Lung microvascular endothelial cell (primary cell): ENCODE results near the gene ABCC11. TPM values are rescaled to one million over a fixed set of nuclear protein-coding genes. Genes with fewer than 3 reads are reported as not detected.
"Not testable (repeated sequence)": the region's sequence is repeated elsewhere in the genome, so short reads cannot be mapped to it uniquely, and the experiment has no call there.

Source experiments
- DNase-seq, 2 donors: peaks; one replicate each; pipeline versions ENCODE4 v3.0.0 to v3.0.0-alpha.2; 2010; ENCODE audit warnings: low read depth in 2 of 2
- total RNA-seq: library from RNA; depleted of rRNA; stranded (reverse); fragments of >200 nt; gene quantifications from 2 replicates; pipeline ENCODE4 v1.2.1, GENCODE V29; 2014

ABCC11 gene
- total RNA-seq, 1 donor from 2014 or later = under 0.01 TPM

DNA sequence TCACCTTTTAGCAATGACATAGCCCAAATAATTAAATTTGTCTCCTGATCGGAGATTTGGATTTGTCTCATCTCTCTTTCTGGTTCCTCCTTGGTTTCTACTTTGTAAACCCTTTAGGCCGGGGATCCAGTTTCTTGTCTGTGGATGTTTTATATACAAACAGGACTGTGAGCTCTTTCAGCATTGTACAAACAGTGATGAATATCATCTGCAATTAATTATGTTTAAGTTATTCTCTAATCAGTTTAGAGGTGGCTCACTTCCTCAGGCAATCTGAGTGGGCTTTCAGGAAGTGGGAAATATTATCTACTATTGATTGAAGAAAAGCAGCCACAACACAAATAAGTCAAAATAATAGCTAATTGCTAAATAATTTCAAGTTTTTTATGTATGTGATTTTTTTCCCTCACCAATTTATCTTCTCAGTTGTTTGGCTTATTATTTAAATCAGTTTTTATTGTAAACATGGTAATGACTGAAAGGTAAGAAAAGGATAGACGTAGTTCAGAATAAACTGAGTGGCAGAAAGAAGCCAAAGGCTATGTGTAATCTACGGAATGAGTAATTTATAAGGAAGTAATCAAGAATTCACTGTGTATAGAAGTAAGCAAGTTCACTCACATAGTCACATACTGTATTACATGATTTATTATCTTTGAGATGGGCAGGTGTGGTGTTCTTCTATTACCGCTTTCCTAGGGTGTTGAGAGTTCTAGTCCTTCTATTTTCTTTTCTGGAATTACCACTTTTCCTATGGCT, 3.4 kb upstream of the ABCC11 start:
- no peak for DNase-seq

DNA sequence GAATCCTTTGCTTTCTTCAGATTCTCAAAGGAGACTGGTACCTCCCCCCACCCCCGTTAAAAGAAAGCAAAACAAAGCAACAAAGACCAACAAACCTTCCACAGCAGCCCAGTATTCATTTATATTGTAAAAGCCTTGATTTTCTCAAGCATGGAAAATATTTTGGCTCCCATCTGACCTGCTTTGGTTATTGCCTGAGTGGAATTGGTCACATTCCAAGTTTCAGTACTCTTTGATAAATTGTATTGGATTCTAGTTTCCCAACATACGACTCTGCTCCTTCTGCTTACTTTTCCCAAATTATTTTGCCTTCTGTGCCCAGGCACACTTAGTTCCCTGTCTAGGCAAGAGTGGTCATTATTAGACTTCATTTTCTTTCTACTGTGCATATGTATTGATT, 1.3 kb downstream of the ABCC11 start:
- DNase-seq = peak in 1 of 2 donors; percentile 74

DNA sequence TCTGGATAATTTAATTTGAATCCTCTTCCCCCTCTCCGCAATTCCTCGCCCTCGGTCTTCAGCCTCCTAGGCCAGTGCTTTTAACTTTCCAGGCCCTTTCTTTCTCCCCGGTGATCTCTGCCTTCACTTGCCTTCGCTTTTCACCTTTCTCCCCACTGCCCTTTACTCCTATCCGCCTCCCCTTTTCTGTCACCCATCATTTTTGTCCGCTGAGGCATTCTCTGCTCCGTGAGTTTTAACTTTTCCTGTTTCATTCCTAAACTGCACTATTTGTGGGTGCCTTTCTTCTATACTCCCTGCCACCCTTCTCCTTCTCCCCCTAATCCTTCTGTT, 2.5 kb downstream of the ABCC11 start:
- no peak for DNase-seq

DNA sequence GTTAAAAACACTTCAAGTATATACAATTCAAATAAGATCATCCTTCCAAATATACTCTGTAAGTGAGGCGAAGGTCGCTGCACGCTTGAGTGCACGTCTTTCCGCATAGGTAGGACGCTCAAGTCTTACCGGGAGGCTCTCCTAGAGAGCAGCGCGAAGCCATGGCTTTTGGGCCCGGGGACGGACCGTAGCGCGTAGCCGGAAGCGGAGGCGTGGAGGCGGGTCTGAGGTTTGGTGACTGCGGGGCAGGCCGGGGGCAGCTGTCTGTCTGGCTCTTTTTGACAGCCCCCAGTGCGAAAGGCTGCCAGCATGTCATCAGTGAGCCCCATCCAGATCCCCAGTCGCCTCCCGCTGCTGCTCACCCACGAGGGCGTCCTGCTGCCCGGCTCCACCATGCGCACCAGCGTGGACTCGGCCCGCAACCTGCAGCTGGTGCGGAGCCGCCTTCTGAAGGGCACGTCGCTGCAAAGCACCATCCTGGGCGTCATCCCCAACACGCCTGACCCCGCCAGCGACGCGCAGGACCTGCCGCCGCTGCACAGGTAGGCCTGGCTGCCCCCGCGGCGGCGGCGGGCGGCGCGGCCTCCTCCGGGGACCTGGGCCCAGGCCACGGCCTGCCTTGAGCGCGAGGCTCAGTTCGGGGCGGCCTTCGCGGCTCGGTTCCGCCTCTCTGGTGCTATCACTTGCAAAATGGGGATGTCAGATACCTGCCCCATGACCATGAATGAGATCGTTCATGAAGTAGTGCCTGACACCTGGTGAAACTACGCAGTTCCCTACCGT, 3.1 kb downstream of the ABCC11 start, which contains the start of gene LONP2:
Gene LONP2, plus strand, starts transcription at position 221 of the 783 bp plus-strand sequence. Its CDS starts 89 bp downstream, at position 310.
- peak; percentile 92 to 93 for DNase-seq

DNA sequence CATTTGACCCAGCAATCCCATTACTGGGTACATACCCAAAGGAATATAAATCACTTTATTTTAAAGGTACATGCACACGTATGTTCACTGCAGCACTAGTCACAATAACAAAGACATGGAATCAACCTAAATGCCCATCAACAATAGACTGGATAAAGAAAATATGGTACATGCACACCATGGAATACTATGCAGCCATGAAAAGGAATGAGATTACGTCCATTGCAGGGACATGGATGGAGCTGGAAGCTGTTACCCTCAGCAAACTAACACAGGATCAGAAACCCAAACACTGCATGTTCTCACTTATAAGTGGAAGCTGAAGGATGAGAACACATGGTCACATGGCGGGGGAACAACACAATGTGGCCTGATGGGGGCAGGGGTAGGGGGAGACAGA, 7.2 kb downstream of the ABCC11 start:
- not testable (repeated sequence) for DNase-seq

DNA sequence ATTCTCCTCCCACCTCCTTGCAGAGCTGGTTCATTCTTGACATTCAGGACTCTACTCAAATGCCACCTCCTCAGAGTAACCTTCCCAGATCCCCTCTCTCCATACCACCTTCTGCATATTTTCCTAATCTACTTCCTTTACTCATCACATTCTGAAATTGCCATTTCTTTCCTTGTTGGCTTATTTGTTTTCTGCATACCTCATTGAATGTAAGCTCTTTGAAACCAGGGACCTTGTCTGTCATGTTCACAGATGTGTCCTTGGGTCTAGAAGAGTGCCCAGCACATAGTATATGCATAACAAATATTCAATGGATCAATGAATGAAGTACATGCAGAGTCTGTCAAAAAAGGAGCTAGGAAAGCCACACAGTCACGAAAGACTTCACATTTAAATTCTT, 11.1 kb downstream of the ABCC11 start:
- no peak for DNase-seq

DNA sequence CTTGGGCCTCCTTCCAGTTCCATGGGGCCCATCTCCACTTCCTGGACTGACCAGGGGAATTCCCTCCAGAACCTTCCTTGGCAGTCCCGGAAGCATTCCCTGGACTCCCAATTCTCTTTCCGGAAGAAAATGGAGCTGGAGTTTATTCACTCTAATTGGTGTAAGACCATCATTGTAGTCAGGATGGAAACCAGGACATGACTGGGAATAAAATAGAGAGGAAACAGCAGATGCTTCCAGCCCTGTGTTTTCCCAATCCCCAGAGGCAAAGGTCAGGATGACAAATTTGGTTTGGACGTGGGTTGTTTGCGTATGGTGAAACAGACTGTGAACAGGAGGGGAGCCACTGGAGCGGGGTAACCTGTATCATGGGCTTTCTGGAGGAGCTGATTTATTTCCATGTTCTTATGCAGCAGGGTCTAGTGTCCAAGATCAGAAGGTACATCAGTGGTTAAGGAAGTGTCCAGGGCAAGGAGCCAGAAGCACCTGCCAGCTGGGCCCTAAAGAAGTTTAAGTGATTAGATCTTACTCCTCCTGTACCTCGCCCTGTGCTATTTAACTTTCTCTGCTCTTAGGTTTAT, 11.7 kb downstream of the ABCC11 start:
- peak; percentile 52 to 66 for DNase-seq

DNA sequence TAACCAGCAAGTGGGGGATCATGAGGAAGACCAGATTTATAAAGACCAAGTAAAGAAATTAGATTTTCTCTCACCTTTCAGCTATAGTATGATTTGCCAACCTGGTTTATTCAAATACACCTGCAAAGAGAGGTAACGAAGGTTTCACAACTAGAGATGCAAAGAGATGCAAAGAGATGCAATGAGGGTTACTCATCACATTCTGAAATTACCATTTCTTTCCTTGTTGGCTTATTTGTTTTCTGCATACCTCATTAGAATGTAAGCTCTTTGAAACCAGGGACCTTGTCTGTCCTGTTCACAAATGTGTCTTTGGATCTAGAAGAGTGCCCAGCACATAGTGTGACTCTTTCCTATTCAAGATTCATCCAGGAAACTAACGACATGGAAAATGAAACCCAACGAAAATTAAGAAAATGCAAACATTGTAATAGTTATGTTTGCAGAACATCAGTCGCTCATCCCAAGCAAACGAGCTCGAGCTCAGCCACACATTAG, 12.2 kb downstream of the ABCC11 start:
- DNase-seq = no peak

DNA sequence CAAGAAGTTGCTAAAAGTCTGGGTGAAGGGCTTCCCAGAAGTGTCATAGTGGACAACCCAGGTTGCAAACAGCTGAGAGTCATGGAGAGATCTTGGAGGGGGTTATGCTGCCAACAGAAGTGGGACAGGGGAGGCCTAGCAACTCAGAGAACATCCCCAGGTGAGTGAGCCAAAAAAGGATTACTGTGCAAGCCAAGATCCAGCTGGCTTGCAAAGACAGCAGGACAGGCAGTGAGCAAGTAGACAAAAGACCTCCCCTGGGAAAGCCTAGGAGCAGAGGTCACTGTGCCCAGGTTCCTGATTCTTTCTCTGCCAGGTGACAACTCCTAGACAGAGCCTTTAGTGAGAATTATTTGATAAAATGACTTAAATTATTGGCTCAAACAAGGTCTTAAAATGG, 12.7 kb downstream of the ABCC11 start:
- DNase-seq = no peak

DNA sequence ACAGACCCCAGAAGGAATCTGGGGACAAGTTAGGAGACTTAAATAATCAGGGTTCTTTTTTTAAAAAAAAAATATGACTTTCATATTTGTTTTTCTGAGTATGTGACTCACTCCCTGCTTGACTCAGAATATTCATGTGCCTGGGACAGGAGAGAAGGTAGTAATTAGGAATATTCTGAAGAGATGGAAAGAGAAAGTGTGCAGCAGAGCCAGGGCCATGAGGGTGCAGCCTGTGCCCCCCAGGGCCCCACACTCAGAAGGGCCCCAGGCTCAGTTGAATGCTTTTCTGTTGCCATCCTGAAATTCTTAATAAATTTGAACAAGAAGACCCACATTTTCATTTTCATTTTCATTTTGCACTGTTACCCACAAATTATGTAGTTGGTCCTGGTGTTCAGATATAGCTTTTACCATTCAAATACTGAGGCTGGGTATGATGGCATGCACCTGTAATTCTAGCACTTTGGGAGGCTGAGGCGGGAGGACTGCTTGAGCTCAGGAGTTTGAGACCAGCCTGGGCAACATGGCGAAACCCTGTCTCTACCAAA, 14.8 kb downstream of the ABCC11 start:
- no peak for DNase-seq

DNA sequence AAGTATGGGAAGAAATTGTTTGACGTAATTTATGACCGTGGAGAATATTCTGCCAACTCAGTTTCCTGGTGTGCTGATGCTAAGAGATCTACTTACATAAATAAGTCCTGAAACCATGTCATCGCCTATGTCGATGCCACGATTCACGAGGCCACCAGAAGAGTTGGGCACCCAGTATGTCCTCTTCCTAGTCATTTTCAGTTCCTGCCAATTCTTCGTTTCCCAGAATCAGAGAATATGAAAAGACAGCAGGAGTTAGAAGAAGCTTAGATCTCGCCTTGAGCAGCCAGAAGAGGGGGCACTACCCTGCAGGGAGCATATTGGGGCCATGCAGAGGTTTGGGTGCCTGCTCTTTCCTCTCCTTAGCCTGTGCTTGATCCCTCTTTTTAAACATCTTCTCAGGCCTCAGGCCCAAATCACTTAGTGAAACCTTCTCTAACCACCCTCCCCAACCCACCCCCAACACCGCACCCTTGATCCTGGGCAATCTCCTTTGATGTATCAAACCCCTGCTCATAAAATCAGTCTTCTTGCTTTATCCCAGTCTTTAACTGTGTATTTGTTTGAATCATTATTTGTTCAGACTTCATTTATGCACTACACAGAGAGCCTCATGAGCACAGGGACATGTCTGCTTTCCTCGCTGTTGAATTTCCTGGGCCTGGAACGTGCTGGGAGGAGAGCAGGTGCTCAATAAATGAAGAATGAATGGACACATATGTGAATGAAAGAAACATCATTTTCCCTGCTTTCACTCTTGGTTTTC, 15.4 kb downstream of the ABCC11 start:
- DNase-seq = peak; percentile 33 to 52

DNA sequence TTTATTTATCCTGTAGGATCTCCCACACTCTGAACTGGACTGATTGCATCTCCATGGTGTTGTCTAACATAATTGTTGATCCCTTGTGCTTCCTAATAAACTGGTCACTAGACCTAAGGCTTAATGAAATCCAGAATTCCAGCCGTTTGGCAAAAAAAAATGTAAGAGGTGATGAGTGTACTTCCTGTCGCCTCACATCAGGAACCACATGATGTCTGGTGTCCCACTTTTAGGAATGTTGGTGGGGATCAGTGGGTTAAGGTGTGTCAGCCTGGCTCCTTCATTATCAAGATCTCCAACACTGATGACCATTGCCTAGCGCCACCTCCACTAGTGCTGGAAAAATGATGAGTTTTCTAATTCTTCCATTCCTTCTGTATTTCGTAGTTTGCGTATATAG, 21.9 kb downstream of the ABCC11 start:
- peak; percentile 11 to 30 for DNase-seq

DNA sequence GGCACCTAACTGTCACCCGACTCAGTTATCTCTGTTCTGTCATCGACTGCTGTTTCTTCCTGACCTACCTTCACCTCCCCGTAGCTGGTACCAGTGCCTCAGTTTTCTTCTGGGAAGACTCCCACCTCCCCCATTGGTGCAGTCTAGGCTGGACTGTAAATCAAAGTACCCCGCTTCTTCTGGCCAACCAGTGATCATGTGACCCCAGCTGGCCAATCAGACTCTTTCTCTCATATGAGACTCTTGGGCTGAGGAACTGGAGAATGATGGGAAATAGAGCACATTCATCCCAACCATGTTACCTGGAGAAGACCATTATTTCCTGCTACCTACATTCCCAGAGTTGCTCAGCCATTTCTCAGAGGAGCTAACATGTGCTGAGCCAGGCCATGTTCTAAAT, 23.8 kb downstream of the ABCC11 start:
- no peak for DNase-seq

DNA sequence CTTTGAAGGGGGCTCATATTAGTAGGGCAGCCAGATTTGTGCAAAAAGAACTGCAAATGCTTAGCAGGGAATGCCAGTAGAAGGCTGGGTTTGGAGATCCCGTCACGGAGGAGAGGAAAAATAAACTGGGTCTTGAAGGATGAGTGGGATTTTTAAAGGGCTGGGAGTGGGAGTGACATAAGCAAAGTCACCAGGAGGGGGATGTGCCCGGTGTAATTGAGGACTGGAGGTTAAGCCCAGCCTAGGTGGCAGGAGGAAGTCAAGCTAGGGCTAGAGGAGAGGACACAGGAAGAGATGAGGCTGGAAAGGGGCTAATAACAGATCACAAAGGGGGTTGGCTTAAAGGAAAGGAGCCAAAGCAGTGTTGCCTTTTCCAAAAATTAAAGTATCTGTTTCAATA, 26.4 kb downstream of the ABCC11 start:
- DNase-seq = no peak

DNA sequence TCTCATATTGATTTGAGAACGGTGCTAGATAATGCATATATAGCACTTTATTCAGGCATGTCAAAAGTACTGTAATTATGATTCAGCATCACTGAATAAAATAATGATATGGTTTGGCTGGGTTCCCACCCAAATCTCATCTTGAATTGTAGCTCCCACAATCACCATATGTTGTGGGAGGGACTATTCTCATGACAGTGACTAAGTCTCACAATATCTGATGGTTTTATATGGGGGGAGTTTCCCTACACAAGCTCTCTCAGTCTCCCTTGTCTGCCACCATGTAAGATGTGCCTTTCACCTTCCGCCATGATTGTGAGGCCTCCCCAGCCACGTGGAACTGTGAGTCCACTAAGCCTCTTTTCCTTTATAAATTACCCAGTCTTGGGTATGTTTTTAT, 28.9 kb downstream of the ABCC11 start:
- no peak for DNase-seq

DNA sequence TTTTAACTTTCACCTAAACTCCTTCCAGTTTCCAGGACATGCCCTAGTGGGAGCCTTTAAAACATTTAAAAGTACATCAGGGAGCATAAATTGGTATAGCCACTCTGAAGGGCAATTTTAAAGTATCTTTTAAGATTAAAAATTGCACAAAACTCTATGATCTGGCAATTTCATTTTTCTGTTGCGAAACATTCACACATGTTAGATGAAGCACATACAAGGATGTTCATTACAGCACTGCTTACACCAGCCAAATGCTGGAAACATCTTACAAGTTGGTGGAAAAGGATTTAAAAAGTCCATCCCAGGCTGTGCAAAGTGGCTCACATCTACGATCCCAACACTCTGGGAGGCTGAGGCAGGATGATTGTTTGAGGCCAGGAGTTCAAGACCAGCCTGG, 29.6 kb downstream of the ABCC11 start:
- no peak for DNase-seq

DNA sequence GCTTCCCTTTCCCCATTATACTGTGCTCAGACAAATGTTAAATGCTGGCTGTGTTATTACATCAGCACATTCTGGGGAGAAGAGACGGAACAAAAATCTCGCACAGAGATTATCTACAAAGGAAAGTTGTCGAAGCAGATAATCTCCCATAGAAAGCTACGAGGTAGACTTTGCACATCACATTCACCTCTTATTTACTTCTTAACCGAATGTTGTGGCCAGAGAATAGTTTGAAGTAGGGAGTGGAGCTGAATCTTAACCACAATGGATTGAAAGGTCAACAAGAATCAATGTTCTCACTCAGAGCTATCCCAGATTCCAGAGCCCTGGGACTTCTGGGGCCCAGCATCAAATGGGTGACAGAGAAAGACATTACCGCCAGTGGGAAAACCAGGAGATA, 31.6 kb downstream of the ABCC11 start:
- DNase-seq = no peak

DNA sequence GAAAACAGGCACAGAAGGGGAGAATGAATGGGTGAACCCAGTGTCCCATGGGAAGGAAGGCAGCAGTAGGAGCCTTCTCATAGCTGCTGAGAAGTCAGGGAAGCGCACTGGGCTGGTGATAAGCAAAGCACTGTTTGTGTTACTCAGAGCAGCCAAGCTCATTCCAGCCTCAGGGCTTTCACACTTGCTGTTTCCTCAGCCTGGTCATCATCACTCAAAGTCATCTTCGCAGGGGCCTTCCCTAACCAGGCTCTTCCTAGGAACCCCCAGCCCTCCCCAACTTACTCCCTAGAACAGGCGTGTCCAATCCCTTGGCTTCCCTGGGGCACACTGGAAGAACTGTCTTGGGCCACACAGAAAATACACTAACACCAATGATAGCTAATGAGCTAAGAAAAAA, 35.3 kb downstream of the ABCC11 start:
- no peak for DNase-seq

DNA sequence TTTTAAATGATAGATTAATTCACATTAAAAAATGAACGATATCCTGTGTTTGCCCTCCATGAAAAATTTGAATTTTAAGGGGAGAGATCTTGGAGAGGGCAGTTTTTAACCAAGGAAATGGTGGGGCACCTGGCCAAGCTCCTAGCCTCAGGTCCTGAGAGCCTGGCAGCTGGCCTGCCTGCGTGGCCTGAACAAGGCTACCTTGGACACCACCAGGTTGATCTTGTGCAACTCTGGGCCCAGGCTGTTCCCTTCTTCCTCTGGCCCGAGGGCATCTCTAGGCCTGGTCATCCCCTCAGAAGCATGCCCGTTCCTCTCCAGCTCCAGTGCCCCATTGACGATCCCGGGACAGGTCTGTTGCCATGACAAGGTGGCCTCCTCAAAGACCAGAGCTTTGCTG, 36.6 kb downstream of the ABCC11 start:
- DNase-seq = no peak

DNA sequence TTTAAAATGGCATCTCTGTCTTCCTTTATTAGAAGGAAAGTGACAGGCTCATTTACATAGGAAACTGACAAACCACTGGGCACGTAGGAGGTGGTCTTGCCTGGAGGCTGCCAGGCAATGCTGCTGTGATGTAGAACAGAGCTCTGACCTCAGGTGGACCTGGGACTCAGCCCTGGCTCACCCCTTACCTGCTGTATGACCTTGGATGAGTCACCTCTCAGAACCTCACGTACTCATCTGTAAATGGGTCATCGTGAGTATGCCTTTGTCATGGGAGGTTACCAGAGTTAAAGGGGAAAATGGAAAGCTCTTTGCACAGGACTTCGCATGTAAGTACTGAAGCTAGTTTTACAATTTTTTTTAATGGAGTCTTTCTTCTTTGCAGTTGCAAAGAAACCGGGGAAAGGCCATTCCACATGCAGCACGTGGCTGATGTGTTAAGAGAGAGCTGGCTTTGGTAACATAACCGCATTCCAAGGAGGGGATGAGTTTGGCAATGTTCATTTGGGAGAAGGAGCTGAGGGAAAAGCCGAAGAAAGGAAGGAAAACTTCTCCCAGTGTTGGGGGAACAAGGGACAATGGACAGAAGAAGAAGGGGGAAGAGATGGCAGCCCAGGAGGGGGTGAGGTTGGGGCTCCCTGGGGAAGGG, 40.6 kb downstream of the ABCC11 start:
- DNase-seq = no peak

DNA sequence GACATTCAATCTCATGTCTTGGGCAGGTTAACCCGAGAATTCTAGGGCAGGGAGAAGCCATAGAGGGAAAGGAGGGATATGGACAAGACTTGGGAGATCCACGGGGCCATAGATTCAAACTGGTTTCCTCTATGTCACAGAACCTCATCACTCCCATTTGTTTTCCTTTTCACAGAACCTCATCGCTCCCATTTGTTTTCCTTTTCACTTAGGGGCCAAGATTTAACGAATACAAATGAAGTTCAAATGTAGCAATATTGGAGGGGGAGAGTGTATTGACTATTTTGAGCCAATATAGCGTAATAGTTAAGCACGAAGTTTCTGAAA, 42.6 kb downstream of the ABCC11 start:
- DNase-seq = no peak
